ENCODE results near the gene SCUBE1.

SCUBE1 gene

GRCh38 chr22:43295173-43295572, 48.0 kb downstream of the SCUBE1 start:
- WGBS (ENCODE audit: insufficient coverage, insufficient read length), result no CpG with 5 or more reads among the region's 6 CpGs
- no peak for DNase-seq (ENCODE audit: low read depth, low spot score)

GRCh38 chr22:43293655-43294392, 49.3 kb downstream of the SCUBE1 start:
- Histone ChIP-seq H3K4me1 (ENCODE audit: control insufficient read depth, insufficient read depth, low read length) (no peaks in the 10 kb centered on the region), H3K36me3 (ENCODE audit: control insufficient read depth, insufficient read depth, low read length) (no peaks in the 10 kb centered on the region; the same call in 1 of the 2 replicates), H3K9me3 (ENCODE audit: control insufficient read depth, insufficient read depth, low read length) (no peaks in the 10 kb centered on the region), H3K4me3 (ENCODE audit: low read length) (no peak overlapping the region), H3K27me3 (ENCODE audit: control insufficient read depth, insufficient read depth, low read length) (no peaks in the 10 kb centered on the region), H3K27ac (ENCODE audit: low read length) (no peak overlapping the region)
- no peak for DNase-seq (ENCODE audit: low read depth, low spot score)
- WGBS (ENCODE audit: insufficient coverage, insufficient read length), result no CpG with 5 or more reads among the region's 15 CpGs

More at GRCh38 chr22:43295173-43295572, 48.0 kb downstream of the SCUBE1 start:
- H3K36me3 ChIP-seq (ENCODE audit: control insufficient read depth, insufficient read depth, low read length), result no peaks in the 10 kb centered on the region
- no peak overlapping the region for H3K27ac ChIP-seq (ENCODE audit: low read length)
- no peaks in the 10 kb centered on the region for H3K9me3 ChIP-seq (ENCODE audit: control insufficient read depth, insufficient read depth, low read length)
- no peak overlapping the region for H3K4me3 ChIP-seq (ENCODE audit: low read length)
- H3K27me3 ChIP-seq (ENCODE audit: control insufficient read depth, insufficient read depth, low read length), result no peaks in the 10 kb centered on the region
- H3K4me1 ChIP-seq (ENCODE audit: control insufficient read depth, insufficient read depth, low read length), result no peaks in the 10 kb centered on the region

GRCh38 chr22:43293259-43293654, 49.9 kb downstream of the SCUBE1 start:
- no peaks in the 10 kb centered on the region for H3K27me3 ChIP-seq (ENCODE audit: control insufficient read depth, insufficient read depth, low read length)
- H3K27ac ChIP-seq (ENCODE audit: low read length), result no peak overlapping the region
- WGBS (ENCODE audit: insufficient coverage, insufficient read length), result no CpG with 5 or more reads among the region's 17 CpGs
- H3K36me3 ChIP-seq (ENCODE audit: control insufficient read depth, insufficient read depth, low read length), result no peaks in the 10 kb centered on the region; the same call in 1 of the 2 replicates
- H3K4me1 ChIP-seq (ENCODE audit: control insufficient read depth, insufficient read depth, low read length), result no peaks in the 10 kb centered on the region
- no peak for DNase-seq (ENCODE audit: low read depth, low spot score)
- H3K4me3 ChIP-seq (ENCODE audit: low read length), result no peak overlapping the region
- H3K9me3 ChIP-seq (ENCODE audit: control insufficient read depth, insufficient read depth, low read length), result no peaks in the 10 kb centered on the region

- no peaks in the 10 kb centered on the region for H3K27me3 ChIP-seq (ENCODE audit: control insufficient read depth, insufficient read depth, low read length)
- DNase-seq (ENCODE audit: low read depth, low spot score), result no peak
- no CpG with 5 or more reads among the region's 9 CpGs for WGBS (ENCODE audit: insufficient coverage, insufficient read length)
- H3K4me1 ChIP-seq (ENCODE audit: control insufficient read depth, insufficient read depth, low read length), result no peaks in the 10 kb centered on the region
- no peak overlapping the region for H3K27ac ChIP-seq (ENCODE audit: low read length)
- H3K4me3 ChIP-seq (ENCODE audit: low read length), result no peak overlapping the region
- H3K9me3 ChIP-seq (ENCODE audit: control insufficient read depth, insufficient read depth, low read length), result no peaks in the 10 kb centered on the region
- no peaks in the 10 kb centered on the region; the same call in 1 of the 2 replicates for H3K36me3 ChIP-seq (ENCODE audit: control insufficient read depth, insufficient read depth, low read length)
Observed at GRCh38 chr22:43292630-43293018, 50.5 kb downstream of the SCUBE1 start.

GRCh38 chr22:43291381-43291780, 51.8 kb downstream of the SCUBE1 start:
- no peak for DNase-seq (ENCODE audit: low read depth, low spot score)
- Histone ChIP-seq H3K4me1 (ENCODE audit: control insufficient read depth, insufficient read depth, low read length) (no peaks in the 10 kb centered on the region), H3K4me3 (ENCODE audit: low read length) (no peak overlapping the region), H3K27ac (ENCODE audit: low read length) (no peak overlapping the region), H3K36me3 (ENCODE audit: control insufficient read depth, insufficient read depth, low read length) (no peaks in the 10 kb centered on the region; the same call in 1 of the 2 replicates), H3K27me3 (ENCODE audit: control insufficient read depth, insufficient read depth, low read length) (no peaks in the 10 kb centered on the region), H3K9me3 (ENCODE audit: control insufficient read depth, insufficient read depth, low read length) (no peaks in the 10 kb centered on the region)
- no CpG with 5 or more reads among the region's 14 CpGs for WGBS (ENCODE audit: insufficient coverage, insufficient read length)

- H3K4me1 ChIP-seq (ENCODE audit: control insufficient read depth, insufficient read depth, low read length), result no peaks in the 10 kb centered on the region
- no peak overlapping the region for H3K27ac ChIP-seq (ENCODE audit: low read length)
- no CpG with 5 or more reads among the region's 10 CpGs for WGBS (ENCODE audit: insufficient coverage, insufficient read length)
- H3K36me3 ChIP-seq (ENCODE audit: control insufficient read depth, insufficient read depth, low read length), result no peaks in the 10 kb centered on the region; the same call in 1 of the 2 replicates
- no peak overlapping the region for H3K4me3 ChIP-seq (ENCODE audit: low read length)
- H3K9me3 ChIP-seq (ENCODE audit: control insufficient read depth, insufficient read depth, low read length), result no peaks in the 10 kb centered on the region
- DNase-seq (ENCODE audit: low read depth, low spot score), result no peak
- H3K27me3 ChIP-seq (ENCODE audit: control insufficient read depth, insufficient read depth, low read length), result no peaks in the 10 kb centered on the region
Observed at GRCh38 chr22:43289976-43290721, 53.0 kb downstream of the SCUBE1 start.

- no peak for DNase-seq (ENCODE audit: low read depth, low spot score)
- Histone ChIP-seq H3K4me1 (ENCODE audit: control insufficient read depth, insufficient read depth, low read length) (no peaks in the 10 kb centered on the region), H3K9me3 (ENCODE audit: control insufficient read depth, insufficient read depth, low read length) (no peaks in the 10 kb centered on the region), H3K27ac (ENCODE audit: low read length) (no peak overlapping the region), H3K4me3 (ENCODE audit: low read length) (no peak overlapping the region), H3K36me3 (ENCODE audit: control insufficient read depth, insufficient read depth, low read length) (no peaks in the 10 kb centered on the region; the same call in 1 of the 2 replicates), H3K27me3 (ENCODE audit: control insufficient read depth, insufficient read depth, low read length) (no peaks in the 10 kb centered on the region)
- WGBS (ENCODE audit: insufficient coverage, insufficient read length), result no CpG with 5 or more reads among the region's 13 CpGs
Observed at GRCh38 chr22:43289531-43289963, 53.6 kb downstream of the SCUBE1 start.

GRCh38 chr22:43288807-43289420, 54.3 kb downstream of the SCUBE1 start:
- no peak overlapping the region for H3K27ac ChIP-seq (ENCODE audit: low read length)
- H3K4me1 ChIP-seq (ENCODE audit: control insufficient read depth, insufficient read depth, low read length), result no peaks in the 10 kb centered on the region
- no CpG with 5 or more reads among the region's 12 CpGs for WGBS (ENCODE audit: insufficient coverage, insufficient read length)
- DNase-seq (ENCODE audit: low read depth, low spot score), result no peak
- no peaks in the 10 kb centered on the region for H3K27me3 ChIP-seq (ENCODE audit: control insufficient read depth, insufficient read depth, low read length)
- no peaks in the 10 kb centered on the region; the same call in 1 of the 2 replicates for H3K36me3 ChIP-seq (ENCODE audit: control insufficient read depth, insufficient read depth, low read length)
- H3K9me3 ChIP-seq (ENCODE audit: control insufficient read depth, insufficient read depth, low read length), result no peaks in the 10 kb centered on the region
- H3K4me3 ChIP-seq (ENCODE audit: low read length), result no peak overlapping the region

- no CpG with 5 or more reads among the region's 16 CpGs for WGBS (ENCODE audit: insufficient coverage, insufficient read length)
- H3K4me1 ChIP-seq (ENCODE audit: control insufficient read depth, insufficient read depth, low read length), result no peaks in the 10 kb centered on the region
- no peaks in the 10 kb centered on the region for H3K27me3 ChIP-seq (ENCODE audit: control insufficient read depth, insufficient read depth, low read length)
- H3K27ac ChIP-seq (ENCODE audit: low read length), result no peak overlapping the region
- no peak overlapping the region for H3K4me3 ChIP-seq (ENCODE audit: low read length)
- no peak for DNase-seq (ENCODE audit: low read depth, low spot score)
- no peaks in the 10 kb centered on the region for H3K9me3 ChIP-seq (ENCODE audit: control insufficient read depth, insufficient read depth, low read length)
- H3K36me3 ChIP-seq (ENCODE audit: control insufficient read depth, insufficient read depth, low read length), result no peaks in the 10 kb centered on the region; the same call in 1 of the 2 replicates
Observed at GRCh38 chr22:43288378-43288777, 54.8 kb downstream of the SCUBE1 start.

- H3K27me3 ChIP-seq (ENCODE audit: control insufficient read depth, insufficient read depth, low read length), result no peaks in the 10 kb centered on the region
- H3K9me3 ChIP-seq (ENCODE audit: control insufficient read depth, insufficient read depth, low read length), result no peaks in the 10 kb centered on the region
- H3K4me1 ChIP-seq (ENCODE audit: control insufficient read depth, insufficient read depth, low read length), result no peaks in the 10 kb centered on the region
- H3K36me3 ChIP-seq (ENCODE audit: control insufficient read depth, insufficient read depth, low read length), result no peaks in the 10 kb centered on the region; the same call in 1 of the 2 replicates
- H3K4me3 ChIP-seq (ENCODE audit: low read length), result no peak overlapping the region
- DNase-seq (ENCODE audit: low read depth, low spot score), result no peak
- WGBS (ENCODE audit: insufficient coverage, insufficient read length), result no CpG with 5 or more reads among the region's 4 CpGs
- H3K27ac ChIP-seq (ENCODE audit: low read length), result no peak overlapping the region
Observed at GRCh38 chr22:43287441-43287840, 55.7 kb downstream of the SCUBE1 start.

All from iPS DF 6.9 (cell line).